Measurements from ENCODE around the gene DCDC2. TPM values are rescaled to one million over a fixed set of nuclear protein-coding genes. Genes with fewer than 3 reads are reported as not detected.

Gene DCDC2
- total RNA-seq, 1 donor from 2014 or later = 4.5 TPM

DNA sequence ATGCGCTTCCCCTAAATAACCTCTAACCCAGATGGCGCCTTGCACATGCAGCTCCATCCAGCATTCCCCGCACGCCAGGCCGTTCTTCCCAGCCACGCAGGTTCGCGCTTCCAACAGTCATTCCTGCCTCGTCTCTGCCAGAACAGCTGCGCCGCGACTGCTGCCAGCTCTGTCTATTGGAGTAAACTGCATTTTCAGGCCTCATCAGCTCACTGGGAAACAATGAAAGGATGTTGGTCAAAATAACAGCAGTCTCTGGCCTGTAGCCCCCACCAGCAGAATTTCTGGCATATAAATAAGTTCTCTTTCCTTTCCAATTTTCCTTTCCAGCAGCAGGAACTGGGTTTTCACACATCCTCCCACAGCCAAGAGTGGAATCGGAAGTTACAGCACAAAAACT is 217.3 kb downstream of the DCDC2 start:
- DNase-seq (ENCODE audit: low read depth) = no peak
- Mint-ChIP-seq H3K27me3 (ENCODE audit: low read depth, unreplicated experiment) (peaks cover 16% of the 10 kb centered on the region), H3K4me1 (ENCODE audit: low read depth, unreplicated experiment) (no peaks in the 10 kb centered on the region), H3K4me3 (ENCODE audit: unreplicated experiment) (no peak overlapping the region), H3K9me3 (ENCODE audit: unreplicated experiment) (no peaks in the 10 kb centered on the region), H3K27ac (ENCODE audit: unreplicated experiment) (no peak overlapping the region), H3K36me3 (ENCODE audit: low read depth, unreplicated experiment) (no peaks in the 10 kb centered on the region)
- H3K27ac ChIP-seq (ENCODE audit: low read depth, low read length) = no peak overlapping the region
- H3K4me1 ChIP-seq (ENCODE audit: insufficient read depth, low read length) = no peaks in the 10 kb centered on the region
- no peaks in the 10 kb centered on the region for H3K79me2 ChIP-seq (ENCODE audit: insufficient read depth, low read length)
- no peaks in the 10 kb centered on the region for H3K27me3 ChIP-seq (ENCODE audit: insufficient read depth, low read length)
- no peaks in the 10 kb centered on the region for H3K9me3 ChIP-seq (ENCODE audit: insufficient read depth, low read depth, low read length)
- no peak overlapping the region for H3K4me2 ChIP-seq (ENCODE audit: low read length)
- FAIRE-seq = no peak
- no peak overlapping the region for H2AFZ ChIP-seq (ENCODE audit: low read depth, low read length)
- TF ChIP-seq EZH2 (IDR thresholded peaks at IDR 0.05; ENCODE audit: insufficient read depth, low read length) = no peak
- TF ChIP-seq, protein P1, sequence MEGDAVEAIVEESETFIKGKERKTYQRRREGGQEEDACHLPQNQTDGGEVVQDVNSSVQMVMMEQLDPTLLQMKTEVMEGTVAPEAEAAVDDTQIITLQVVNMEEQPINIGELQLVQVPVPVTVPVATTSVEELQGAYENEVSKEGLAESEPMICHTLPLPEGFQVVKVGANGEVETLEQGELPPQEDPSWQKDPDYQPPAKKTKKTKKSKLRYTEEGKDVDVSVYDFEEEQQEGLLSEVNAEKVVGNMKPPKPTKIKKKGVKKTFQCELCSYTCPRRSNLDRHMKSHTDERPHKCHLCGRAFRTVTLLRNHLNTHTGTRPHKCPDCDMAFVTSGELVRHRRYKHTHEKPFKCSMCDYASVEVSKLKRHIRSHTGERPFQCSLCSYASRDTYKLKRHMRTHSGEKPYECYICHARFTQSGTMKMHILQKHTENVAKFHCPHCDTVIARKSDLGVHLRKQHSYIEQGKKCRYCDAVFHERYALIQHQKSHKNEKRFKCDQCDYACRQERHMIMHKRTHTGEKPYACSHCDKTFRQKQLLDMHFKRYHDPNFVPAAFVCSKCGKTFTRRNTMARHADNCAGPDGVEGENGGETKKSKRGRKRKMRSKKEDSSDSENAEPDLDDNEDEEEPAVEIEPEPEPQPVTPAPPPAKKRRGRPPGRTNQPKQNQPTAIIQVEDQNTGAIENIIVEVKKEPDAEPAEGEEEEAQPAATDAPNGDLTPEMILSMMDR (IDR thresholded peaks at IDR 0.05; ENCODE audit: insufficient read depth, low read depth, low read length) = no peak
- no peaks in the 10 kb centered on the region for H4K20me1 ChIP-seq (ENCODE audit: insufficient read depth, low read length)
- no peaks in the 10 kb centered on the region for H3K36me3 ChIP-seq (ENCODE audit: insufficient read depth, low read length)
- no peak overlapping the region for H3K9ac ChIP-seq (ENCODE audit: low read length)
- no peak overlapping the region for H3K4me3 ChIP-seq (ENCODE audit: insufficient read depth, low read depth, low read length)

- Histone ChIP-seq H3K4me2 (ENCODE audit: low read length) (no peak overlapping the region), H3K79me2 (ENCODE audit: insufficient read depth, low read length) (no peaks in the 10 kb centered on the region), H3K9ac (ENCODE audit: low read length) (no peak overlapping the region), H3K36me3 (ENCODE audit: insufficient read depth, low read length) (no peaks in the 10 kb centered on the region), H3K9me3 (ENCODE audit: insufficient read depth, low read depth, low read length) (no peaks in the 10 kb centered on the region), H3K4me3 (ENCODE audit: insufficient read depth, low read depth, low read length) (no peak overlapping the region), H3K27me3 (ENCODE audit: insufficient read depth, low read length) (no peaks in the 10 kb centered on the region), H4K20me1 (ENCODE audit: insufficient read depth, low read length) (no peaks in the 10 kb centered on the region), H3K4me1 (ENCODE audit: insufficient read depth, low read length) (no peaks in the 10 kb centered on the region), H2AFZ (ENCODE audit: low read depth, low read length) (no peak overlapping the region), H3K27ac (ENCODE audit: low read depth, low read length) (no peak overlapping the region)
- TF ChIP-seq, protein P1 (IDR thresholded peaks at IDR 0.05; ENCODE audit: insufficient read depth, low read depth, low read length) = no peak
- TF ChIP-seq EZH2 (IDR thresholded peaks at IDR 0.05; ENCODE audit: insufficient read depth, low read length) = no peak
- H3K4me3 Mint-ChIP-seq (ENCODE audit: unreplicated experiment) = no peak overlapping the region
- no peak for DNase-seq (ENCODE audit: low read depth)
- FAIRE-seq = no peak
- peaks cover 19% of the 10 kb centered on the region for H3K27me3 Mint-ChIP-seq (ENCODE audit: low read depth, unreplicated experiment)
- no peaks in the 10 kb centered on the region for H3K36me3 Mint-ChIP-seq (ENCODE audit: low read depth, unreplicated experiment)
- H3K27ac Mint-ChIP-seq (ENCODE audit: unreplicated experiment) = no peak overlapping the region
- H3K9me3 Mint-ChIP-seq (ENCODE audit: unreplicated experiment) = no peaks in the 10 kb centered on the region
- H3K4me1 Mint-ChIP-seq (ENCODE audit: low read depth, unreplicated experiment) = no peaks in the 10 kb centered on the region
Observed at GRCh38 chr6:24139639-24140038, 218.2 kb downstream of the DCDC2 start.

- Mint-ChIP-seq H3K36me3 (ENCODE audit: low read depth, unreplicated experiment) (no peaks in the 10 kb centered on the region), H3K9me3 (ENCODE audit: unreplicated experiment) (no peaks in the 10 kb centered on the region), H3K4me1 (ENCODE audit: low read depth, unreplicated experiment) (no peaks in the 10 kb centered on the region), H3K27ac (ENCODE audit: unreplicated experiment) (no peak overlapping the region), H3K4me3 (ENCODE audit: unreplicated experiment) (no peak overlapping the region), H3K27me3 (ENCODE audit: low read depth, unreplicated experiment) (peaks cover 19% of the 10 kb centered on the region)
- no peak overlapping the region for H2AFZ ChIP-seq (ENCODE audit: low read depth, low read length)
- no peaks in the 10 kb centered on the region for H3K36me3 ChIP-seq (ENCODE audit: insufficient read depth, low read length)
- FAIRE-seq (no peak), DNase-seq (ENCODE audit: low read depth) (no peak)
- H3K79me2 ChIP-seq (ENCODE audit: insufficient read depth, low read length) = no peaks in the 10 kb centered on the region
- no peak overlapping the region for H3K9ac ChIP-seq (ENCODE audit: low read length)
- no peaks in the 10 kb centered on the region for H3K4me1 ChIP-seq (ENCODE audit: insufficient read depth, low read length)
- H3K9me3 ChIP-seq (ENCODE audit: insufficient read depth, low read depth, low read length) = no peaks in the 10 kb centered on the region
- no peak overlapping the region for H3K27ac ChIP-seq (ENCODE audit: low read depth, low read length)
- H3K4me3 ChIP-seq (ENCODE audit: insufficient read depth, low read depth, low read length) = no peak overlapping the region
- no peaks in the 10 kb centered on the region for H3K27me3 ChIP-seq (ENCODE audit: insufficient read depth, low read length)
- no peak overlapping the region for H3K4me2 ChIP-seq (ENCODE audit: low read length)
- no peaks in the 10 kb centered on the region for H4K20me1 ChIP-seq (ENCODE audit: insufficient read depth, low read length)
- TF ChIP-seq EZH2 (IDR thresholded peaks at IDR 0.05; ENCODE audit: insufficient read depth, low read length) = no peak
Observed at GRCh38 chr6:24139080-24139479, 218.8 kb downstream of the DCDC2 start.
